Stimulated activated CD4-positive, alpha-beta T cell treated with anti-CD3 and anti-CD28 coated beads, Interleukin-1b, Interleukin-23, amount 100 ng/mL, for 24 hours (primary cell): ENCODE data around the gene UMPS.

ENCODE experiments used
- DNase-seq, 4 experiments: peaks; one replicate each; pipeline ENCODE4 v3.0.0-alpha.2; 2020; ENCODE audit warnings: low read depth in 4 of 4, low spot score in 1 of 4

Gene UMPS

DNA sequence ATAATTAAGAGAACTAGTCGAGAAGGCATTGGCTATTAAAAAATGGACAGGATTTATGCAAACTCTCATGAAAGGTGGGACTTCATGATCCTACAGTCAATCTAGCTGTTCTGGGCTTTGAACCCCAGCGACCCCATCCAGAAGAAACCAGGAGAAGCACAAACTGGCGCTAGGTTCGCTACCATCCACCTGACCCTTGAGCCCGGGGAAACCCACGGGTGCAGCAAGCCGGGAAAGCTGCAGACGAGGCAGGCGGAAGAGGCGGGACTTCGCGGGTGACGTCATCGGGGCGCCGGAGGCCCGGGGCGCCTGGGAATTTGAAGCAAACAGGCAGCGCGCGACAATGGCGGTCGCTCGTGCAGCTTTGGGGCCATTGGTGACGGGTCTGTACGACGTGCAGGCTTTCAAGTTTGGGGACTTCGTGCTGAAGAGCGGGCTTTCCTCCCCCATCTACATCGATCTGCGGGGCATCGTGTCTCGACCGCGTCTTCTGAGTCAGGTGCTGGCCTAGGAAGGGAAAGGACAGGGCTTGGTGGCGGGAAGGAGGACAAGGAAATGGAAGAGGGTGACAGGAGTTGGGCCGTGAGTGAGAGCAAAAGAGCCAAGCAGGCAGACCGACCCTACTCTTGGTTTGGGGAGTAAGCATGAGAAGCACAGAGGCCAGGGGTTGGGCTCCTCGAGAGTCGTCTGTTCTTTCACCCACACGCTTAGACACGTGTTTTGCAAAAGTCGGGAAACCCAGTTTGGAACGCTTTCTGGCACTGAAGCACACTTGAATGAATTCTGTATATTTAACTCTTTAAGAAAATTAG lies at the start of gene UMPS:
Gene UMPS (plus strand): TSS at position 324 of the 812 bp plus-strand sequence. CDS start 20 bp downstream, at position 344.
- peak; percentile 83 to 93 (median 90) for DNase-seq

DNA sequence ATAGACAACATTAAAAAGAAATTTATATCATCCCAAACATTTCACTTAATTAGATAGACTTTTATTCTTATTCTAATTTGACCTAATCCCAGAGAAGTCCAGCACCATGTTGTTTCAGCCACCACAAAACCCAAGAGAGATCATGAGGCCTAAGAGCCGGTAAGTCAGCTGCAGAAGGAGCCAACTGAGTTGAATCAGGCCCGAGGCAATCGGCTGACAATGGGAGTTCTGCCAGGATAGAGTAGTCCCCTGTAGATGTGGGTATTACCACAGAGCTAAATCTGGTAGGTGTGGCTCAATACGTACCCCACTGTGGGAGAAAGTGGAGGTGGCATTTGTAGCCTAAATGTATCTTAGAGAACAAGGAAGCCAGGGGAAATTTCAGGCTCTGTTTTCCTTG lies 49.7 kb upstream of the UMPS start:
- DNase-seq: no peak

DNA sequence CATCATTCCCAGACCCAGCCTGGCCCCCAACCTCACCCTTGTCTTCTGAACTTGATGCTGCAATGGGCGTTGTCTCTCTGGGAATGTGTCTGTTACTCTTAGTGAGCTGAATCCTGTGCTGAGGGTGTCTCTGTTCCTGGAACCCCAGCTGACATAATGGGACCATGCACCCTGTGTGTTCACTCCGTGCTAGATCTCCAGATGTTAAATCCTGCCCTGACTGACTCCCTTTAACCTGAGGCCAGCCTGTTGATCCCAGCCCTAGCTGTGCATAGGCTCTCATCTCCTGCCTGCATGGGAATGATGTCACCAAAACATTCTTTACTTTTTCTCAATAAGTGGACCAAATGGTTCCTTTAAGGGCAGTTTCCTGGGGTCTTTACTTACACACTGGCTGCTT lies 48.0 kb upstream of the UMPS start:
- DNase-seq: no peak

DNA sequence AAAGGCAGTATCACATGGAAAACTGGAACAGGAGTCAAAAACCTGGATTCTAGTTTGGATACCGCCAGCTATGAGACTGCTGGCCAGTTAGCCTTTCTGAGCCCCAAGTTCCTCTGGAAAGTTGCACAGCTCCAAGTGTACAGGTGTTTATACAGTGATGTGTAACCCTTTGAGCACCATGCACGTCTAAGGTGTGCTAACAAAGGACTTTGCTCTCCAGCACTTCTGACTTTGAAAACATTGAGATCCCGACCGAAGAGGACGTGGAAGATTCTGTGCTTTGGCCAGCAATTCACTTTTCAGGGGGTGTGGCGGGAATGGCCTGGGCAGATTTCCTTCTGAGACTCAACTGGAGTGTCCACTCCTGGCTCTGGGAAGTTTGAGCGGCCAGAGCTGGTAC lies 45.8 kb upstream of the UMPS start:
- DNase-seq: no peak

DNA sequence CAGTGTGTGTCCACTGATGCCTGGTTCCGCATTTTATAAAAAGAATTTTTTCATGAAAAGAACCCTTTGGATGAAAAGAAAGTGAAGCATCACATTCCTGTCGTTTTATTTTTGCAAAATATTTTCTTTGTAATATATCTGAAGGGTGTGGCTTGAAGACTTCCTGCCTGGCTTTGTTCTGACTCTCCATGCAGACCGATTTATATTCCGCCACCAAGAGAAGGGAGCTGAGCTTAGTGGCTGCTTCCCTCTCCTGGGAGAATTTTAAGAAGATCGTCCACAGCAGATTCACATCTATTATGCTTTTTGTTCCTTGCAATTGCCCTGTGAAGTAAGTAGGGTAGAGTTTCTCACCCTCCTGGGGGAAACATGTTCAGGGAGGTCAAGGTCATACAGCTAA lies 45.2 kb upstream of the UMPS start:
- DNase-seq: no peak

DNA sequence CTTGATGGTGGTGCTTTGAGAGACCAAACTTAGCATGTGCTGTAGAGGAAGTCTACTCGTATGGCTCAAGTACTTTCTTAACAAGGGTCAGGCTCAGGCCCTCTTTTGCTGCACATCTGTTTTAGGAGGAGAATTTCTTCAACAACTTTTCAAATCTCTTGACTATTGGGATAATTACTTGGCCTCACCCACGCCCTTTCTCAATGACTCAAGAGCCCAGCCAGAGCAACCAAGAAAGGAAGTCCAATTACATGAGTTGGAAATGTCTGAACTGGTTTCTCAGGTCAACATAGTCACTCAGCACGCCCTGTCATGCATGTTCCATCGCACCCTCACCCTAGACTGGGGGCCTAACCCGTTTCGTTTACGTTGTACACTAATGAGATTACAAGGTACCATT lies 44.8 kb upstream of the UMPS start:
- DNase-seq: no peak

DNA sequence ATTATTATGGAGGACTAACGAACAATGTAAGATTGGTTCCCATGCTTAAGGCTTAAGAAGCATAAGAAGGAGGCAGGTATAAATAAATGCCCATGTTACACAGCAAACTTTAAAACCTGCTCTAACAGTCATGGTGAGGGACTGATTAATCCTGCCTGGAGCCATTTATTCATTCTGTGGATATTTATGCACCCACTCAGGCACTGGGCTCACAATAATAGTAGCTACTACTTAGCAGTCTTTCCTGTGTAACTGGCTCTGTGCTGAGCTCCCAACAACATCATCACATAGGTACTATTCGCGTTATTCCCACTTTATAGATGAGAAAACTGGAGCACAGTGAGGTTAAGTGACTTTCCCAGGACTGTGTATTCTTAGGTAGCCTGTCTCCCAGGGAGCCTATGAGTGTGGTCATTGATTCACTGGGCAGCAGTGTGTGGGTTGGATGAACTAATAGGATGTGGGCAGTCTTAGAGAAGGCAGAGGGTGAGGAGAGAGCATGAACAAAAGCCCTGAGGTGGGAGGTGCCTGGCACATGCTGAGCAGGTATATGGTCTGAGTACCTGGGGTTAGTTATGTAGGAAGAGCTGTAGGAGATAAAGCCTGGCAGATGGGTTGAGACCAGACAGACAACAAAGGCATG lies 44.1 kb upstream of the UMPS start:
- DNase-seq: no peak

DNA sequence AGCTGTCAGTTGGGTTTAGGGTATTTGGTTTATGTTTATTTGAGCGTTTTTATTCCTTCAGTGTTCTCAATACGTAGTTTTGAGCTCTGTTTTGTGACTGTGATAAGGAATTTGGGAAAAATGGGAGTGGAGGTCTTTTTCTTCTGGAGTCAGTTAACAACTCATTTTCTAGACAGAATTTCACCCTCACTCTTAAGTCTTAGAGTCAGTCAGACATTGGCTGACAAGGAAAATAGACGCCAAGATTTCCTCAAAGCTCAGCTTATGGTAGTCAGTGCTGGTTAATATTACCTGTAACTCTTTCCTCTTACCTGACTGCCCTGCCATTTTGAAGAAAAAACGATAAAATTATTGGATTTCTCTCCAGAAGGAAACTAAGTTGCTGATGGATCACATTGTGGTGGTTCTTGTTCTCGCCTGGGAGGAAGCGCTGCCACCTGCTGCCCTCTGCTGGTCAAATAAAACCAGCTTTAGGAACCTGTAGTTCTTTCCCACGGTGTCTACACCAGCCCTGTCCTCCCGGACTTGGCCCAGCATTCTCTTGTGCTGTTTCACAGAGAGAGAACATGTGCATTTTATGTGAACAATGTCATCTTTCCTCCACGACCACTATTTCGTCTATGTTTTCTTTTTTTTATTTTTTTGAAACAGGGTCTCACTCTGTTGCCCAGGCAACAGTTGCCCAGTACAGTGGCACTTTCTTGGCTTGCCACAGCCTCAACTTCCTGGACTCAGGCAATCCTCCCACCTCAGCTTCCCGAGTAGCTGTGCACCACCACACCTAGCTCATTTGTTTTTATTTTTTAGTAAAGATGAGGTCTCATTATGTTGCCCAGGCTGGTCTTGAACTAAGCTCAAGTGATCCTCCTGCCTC lies 41.4 kb upstream of the UMPS start:
- DNase-seq: peak; percentile 55 to 69 (median 60)

DNA sequence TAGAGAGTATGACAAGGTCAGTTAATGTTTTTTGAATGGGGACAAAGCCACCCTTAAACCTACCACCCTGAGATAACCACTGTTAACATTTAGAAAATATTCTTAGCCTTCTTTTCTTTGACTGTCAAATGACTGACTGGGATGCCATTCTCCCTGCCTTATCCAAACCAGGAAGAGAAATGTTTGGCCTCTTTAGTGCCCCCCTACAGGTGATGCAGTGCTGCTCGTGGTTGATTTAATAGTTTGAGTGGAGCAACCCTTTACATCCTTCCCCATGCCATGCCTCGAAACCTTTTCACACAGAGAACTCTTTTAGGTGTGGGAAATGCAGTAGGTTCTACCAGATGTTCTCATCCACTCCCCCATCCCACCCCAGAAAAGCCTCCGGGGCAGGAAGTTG lies 38.7 kb upstream of the UMPS start:
- DNase-seq: no peak

DNA sequence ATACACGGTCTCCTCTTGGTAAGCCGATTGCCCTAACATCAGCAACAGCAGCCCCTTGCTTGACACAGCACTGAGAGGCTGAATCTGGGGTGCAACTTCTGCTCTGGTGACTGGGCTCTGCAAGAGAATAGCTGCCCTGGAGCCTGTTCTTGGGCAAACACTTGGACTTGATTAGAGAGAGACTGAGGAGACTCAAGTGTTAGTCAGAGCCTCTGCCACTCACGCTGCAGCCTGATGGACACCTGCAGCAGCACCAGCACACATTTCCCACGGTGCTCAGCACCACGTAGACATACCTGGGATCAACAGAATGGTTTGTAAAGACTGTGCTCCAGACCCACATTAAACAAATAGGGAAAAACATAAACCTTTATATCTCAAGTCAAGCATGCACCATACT lies 35.8 kb upstream of the UMPS start:
- DNase-seq: no peak

DNA sequence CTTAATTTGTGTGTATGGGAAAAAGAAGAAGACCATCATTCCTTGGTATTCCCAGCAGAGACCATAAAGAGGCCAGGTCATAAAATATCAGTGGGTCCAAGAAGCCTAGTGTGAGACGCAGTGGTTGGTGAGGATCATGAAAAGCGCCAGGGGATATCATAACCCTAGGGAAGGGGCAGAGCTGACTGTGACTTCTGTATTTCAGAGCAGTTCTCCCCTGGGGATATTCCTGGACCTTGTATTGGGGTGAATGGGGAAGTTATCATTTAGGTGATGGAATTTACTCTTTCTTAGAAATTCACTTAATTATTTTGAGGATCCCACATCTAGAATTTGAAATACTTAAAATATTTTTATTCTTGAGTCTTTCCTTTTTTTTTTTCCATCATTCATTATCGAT lies 34.9 kb upstream of the UMPS start:
- DNase-seq: no peak

DNA sequence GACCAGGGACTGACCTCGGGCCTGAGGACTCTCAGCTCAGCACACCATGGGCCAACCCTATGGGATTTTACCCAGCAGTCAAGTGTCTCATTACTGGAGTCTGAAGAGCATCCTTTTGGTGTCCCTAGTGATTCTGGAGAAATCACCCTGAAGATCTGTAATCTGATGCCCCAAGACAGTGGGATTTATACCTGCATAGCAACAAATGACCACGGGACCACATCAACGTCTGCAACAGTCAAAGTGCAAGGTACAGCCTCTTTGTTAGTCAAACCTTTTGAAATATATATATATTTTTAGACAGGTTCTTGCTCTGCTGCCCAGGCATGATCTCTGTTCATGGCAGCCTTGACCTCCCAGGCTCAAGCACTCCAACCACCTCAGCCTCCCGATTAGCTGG lies 34.2 kb upstream of the UMPS start:
- DNase-seq: no peak

DNA sequence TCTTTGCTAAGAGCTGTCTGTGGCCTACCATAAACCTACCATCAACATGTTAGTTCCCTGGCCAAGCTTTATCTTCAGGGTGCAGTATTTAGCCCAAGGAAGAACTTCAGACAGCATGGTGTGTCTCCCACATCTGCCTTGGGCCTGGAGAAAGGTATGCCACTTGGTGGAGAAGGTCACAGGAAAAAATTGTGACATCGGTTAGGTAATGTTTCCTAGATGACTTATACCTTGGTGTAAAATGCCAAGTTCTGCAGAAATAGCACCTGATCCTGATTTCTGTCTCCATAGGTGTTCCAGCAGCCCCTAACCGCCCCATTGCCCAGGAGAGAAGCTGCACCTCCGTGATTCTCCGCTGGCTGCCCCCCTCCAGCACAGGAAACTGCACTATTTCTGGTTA lies 33.0 kb upstream of the UMPS start:
- no peak for DNase-seq

DNA sequence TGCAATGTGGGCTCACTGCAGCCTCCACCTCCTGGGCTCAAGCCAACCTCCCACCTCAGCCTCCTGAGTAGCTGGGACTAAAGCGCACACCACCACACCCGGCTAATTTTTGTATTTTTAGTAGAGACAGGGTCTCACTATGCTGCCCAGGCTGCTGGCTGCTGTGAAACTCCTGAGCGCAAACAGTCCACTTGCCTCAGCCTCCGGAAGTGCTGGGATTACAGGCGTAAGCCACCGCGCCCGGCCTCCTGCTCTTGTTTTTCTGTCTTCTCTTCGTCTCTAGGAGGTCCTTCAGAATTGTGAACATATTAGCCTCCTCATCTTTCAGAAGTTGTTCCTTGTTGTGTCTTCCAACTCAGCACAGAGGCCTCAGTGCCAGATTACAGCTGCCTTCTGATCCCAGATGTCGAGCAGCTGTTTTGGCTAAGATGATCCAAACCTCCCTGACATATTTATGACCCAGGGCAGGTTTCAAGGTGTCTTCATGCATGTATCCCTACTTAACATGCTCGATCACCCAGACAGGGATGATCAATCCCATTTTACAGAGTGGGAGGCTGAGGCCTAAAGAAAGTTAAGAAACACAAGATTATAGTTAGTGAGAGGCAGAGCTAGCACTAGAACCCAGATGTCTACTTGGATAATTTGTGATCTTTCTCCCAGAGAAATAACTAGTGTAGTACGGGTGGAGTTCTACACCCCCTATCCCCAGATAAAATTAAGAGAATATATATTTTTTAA lies 32.1 kb upstream of the UMPS start:
- DNase-seq: no peak

DNA sequence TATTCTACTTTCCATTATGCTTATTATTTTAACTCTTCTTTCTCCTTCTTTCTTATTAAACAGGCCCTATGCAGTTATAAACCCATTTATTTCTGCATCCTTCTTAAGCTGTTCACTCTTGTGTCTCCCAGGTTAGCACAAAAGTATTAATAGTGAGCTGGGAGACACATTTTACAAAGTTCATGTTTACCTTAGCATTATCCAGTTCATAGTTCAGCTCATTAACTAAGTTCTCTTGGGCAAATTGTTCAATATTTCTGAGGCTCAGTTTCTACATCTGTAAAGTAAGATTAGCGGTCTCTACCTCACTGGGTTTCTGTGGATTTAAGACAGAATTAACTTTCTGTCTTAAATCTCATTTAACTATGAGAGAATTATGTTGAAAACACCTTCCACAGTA lies 31.2 kb upstream of the UMPS start:
- no peak for DNase-seq

DNA sequence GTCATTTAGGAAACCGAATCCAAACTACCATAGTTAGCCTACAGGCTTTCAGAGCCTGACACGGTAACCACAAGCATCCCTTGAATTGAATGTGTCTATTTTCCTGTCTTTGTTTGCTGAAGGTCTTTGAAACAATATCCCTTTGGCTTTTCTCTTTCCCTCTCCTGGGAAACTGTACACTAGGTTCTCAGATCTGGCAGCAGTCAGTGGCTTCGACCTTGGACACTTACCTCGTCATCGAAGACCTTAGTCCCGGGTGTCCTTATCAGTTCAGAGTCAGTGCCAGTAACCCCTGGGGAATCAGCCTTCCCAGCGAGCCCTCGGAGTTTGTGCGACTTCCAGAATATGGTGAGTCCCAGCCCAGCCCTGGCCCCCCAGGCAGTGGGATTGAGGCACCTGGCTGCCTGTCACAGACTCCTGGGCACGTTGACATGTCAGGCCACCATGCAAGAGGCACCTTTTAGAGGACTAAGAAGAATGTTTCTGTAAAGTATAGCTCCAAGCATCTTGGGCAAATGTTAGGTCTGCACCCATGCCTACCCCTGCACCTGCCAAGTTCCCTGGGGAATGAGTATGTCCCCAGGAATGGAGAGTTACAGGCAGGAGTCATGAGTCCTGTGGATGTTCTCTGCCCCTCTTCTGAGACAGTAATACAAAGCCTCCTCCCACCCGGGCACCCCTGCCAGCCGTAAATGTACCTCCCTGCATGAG lies 30.4 kb upstream of the UMPS start:
- DNase-seq: no peak

DNA sequence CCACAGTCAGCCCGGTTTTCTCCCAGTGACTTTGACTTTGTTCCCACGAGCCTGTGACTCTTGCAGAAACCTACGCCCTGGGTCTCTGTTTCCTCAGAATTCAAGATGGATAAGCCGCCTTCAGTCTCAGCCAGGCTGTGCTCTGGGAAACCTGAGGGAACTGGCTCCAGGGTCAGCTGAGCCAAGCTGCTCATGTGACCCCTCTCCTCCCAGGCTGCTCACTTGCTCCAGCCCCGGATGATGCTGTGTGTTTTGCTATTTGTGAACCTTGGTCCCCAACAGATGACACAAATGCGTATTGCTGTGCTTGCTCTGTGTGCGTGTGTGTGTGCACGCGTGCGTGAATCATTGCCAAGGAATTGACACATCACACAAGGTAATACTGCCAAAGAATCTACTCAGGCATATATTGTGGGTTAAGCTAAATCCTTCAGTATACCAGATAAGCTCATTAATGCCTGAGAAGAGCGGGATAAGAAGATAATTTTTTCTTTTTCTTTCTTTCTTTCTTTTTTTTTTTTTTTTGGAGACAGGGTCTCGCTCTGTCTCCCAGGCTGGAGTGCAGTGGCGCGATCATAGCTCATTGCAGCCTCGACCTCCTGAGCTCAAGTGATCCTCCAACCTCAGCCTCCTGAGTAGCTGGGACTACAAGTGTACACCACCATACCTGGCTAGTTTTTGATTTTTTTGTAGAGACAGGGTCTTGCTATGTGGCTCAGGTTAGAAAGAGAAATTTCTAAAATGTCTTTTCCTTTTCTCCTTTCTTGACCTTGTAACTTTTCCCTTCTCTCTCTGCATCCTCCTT lies 29.2 kb upstream of the UMPS start:
- DNase-seq: no peak

DNA sequence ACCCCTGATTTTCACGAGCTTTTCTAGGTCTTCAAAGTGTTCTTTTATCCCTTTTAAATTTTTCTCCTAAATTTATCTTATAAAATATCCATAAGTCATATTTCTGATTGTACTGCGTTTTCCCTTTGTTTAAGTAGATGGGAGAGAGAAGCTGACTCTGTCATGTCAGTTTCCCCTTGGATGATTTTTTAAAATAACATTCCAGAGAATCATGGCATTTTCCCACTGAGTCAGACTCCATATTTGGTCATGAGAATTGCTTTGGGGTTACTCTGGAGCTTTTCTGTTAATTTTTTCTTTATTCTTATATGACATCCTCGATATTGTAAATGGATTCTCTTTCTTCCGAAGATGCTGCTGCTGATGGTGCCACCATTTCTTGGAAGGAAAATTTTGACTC lies 28.6 kb upstream of the UMPS start:
- no peak for DNase-seq

DNA sequence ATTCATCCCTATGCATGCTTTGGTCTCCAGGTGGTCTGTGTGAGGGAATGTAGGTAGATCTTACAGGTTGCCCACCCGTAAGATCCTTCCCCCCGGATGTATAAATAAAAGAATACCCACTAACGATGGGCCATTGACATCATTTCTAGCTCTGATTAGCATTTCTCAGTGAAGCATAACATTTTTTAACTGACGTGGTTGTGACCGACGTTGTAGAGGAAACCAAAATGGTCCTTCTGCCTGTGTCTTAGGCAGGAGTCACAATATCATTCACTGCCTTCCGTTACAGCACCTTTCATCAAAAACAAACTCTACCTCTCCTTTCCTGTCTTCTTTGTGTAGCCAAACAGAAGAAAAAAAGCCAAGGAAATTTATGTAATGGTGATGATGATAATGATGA lies 27.3 kb upstream of the UMPS start:
- no peak for DNase-seq

DNA sequence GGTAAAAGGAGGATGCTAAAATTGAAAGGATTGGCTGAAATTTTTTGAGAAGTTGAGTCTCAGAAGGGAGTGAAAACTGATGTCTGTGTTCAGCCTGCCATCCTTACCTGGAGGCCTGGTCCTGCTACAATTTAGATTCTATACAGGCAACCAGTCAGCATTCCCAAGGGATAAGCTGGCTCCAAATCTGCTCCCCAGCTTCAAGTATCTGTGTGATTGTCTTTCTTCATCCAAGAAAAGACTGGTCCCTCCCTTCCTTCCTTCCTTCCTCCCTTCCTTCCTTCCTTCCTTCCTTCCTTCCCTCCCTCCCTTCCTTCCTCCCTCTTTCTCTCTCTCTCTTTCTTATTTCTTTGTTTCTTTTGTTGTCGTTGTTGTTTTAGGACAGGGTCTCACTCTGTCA lies 24.7 kb upstream of the UMPS start:
- DNase-seq: no peak
